H1 (cell line): ENCODE results near the gene FMO5. TPM values are rescaled to one million over a fixed set of nuclear protein-coding genes. Genes with fewer than 3 reads are reported as not detected.

Source experiments
- CTCF ChIA-PET: fragments of 300-600 bp; sonication (Branson Sonifier 250); formaldehyde crosslinking; loops from one replicate; lab custom pipeline; 2021; ENCODE audit not compliant: partially characterized antibody; lab: Charles Lee
- POLR2A ChIA-PET: fragments of 300-600 bp; sonication (Branson Sonifier 250); formaldehyde crosslinking; loops from one replicate; lab custom pipeline; 2021; ENCODE audit warnings: inconsistent platforms; ENCODE audit not compliant: partially characterized antibody; lab: Charles Lee
- DNase-seq, 2 experiments: peaks; one replicate each; pipeline versions ENCODE4 v3.0.0 to v3.0.0-alpha.2; 2010 to 2022; ENCODE audit warnings: low spot score in 2 of 2, low read depth in 1 of 2, mixed read lengths in 1 of 2
- FAIRE-seq: peaks from 2 replicates; lab custom pipeline; 2011; peaks lifted over from hg19 to GRCh38; lab: Jason Lieb, UNC
- H2AFZ ChIP-seq: 2 replicates; pipeline ENCODE4 v1.8.1; 2012; ENCODE audit warnings: low read length, inconsistent platforms
- H2AK5ac ChIP-seq: 2 replicates; pipeline ENCODE4 v1.6.1; 2013; ENCODE audit warnings: low read depth, low read length
- H2BK120ac ChIP-seq: replicated peaks from 2 replicates; pipeline ENCODE3; 2013; ENCODE audit warnings: low read depth, low read length, inconsistent platforms
- H2BK12ac ChIP-seq: 2 replicates; pipeline ENCODE4 v1.6.1; 2013; ENCODE audit warnings: low read depth, low read length
- H2BK15ac ChIP-seq: 2 replicates; pipeline ENCODE4 v1.6.1; 2013; ENCODE audit warnings: low read length
- H2BK20ac ChIP-seq: 2 replicates; pipeline ENCODE4 v1.6.1; 2013; ENCODE audit warnings: low read length
- H2BK5ac ChIP-seq: 2 replicates; pipeline ENCODE4 v1.6.1; 2013; ENCODE audit warnings: low read depth, low read length
- H3K14ac ChIP-seq: 2 replicates; pipeline ENCODE4 v1.6.1; 2013; ENCODE audit warnings: inconsistent platforms; ENCODE audit not compliant: insufficient read length
- H3K18ac ChIP-seq: 2 replicates; pipeline ENCODE4 v1.6.1; 2013; ENCODE audit warnings: low read length; ENCODE audit errors: extremely low read depth
- H3K23ac ChIP-seq: 2 replicates; pipeline ENCODE4 v1.6.1; 2013; ENCODE audit warnings: inconsistent platforms; ENCODE audit not compliant: insufficient read length
- H3K23me2 ChIP-seq: 2 replicates; pipeline ENCODE4 v1.6.1; 2013; ENCODE audit warnings: low read depth, low read length
- H3K27ac ChIP-seq: 2 replicates; pipeline ENCODE4 v1.6.1; 2011; ENCODE audit warnings: low read depth, low read length, inconsistent platforms
- H3K27me3 ChIP-seq, 4 experiments: replicated peaks in 1 of 4; 1 replicate in 1 of 4; 2 replicates in 3 of 4; pipeline versions ENCODE4 v1.6.1 to v1.8.1; 2011 to 2013; ENCODE audit warnings: low read length in 3 of 4, mild to moderate bottlenecking in 3 of 4, inconsistent platforms in 2 of 4, mixed read lengths in 2 of 4, moderate library complexity in 1 of 4; ENCODE audit not compliant: control insufficient read depth in 3 of 4, insufficient read depth in 3 of 4; ENCODE audit errors: extremely low read depth in 1 of 4
- H3K36me3 ChIP-seq, 4 experiments: 2 replicates each; pipeline versions ENCODE4 v1.6.1 to v1.8.1; 2011 to 2013; ENCODE audit warnings: mild to moderate bottlenecking in 4 of 4, low read length in 3 of 4, moderate library complexity in 2 of 4, control low read depth in 1 of 4, inconsistent platforms in 1 of 4; ENCODE audit not compliant: insufficient read depth in 4 of 4, control insufficient read depth in 2 of 4
- H3K4ac ChIP-seq: replicated peaks from 2 replicates; pipeline ENCODE3; 2013; ENCODE audit warnings: low read length, low read depth, mixed read lengths, inconsistent platforms; ENCODE audit not compliant: insufficient read length
- H3K4me1 ChIP-seq, 4 experiments: replicated peaks in 1 of 4; 1 replicate in 1 of 4; 2 replicates in 3 of 4; pipeline versions ENCODE4 v1.6.1 to v1.8.1; 2011 to 2013; ENCODE audit warnings: low read length in 3 of 4, inconsistent platforms in 2 of 4, mixed read lengths in 1 of 4; ENCODE audit not compliant: insufficient read depth in 4 of 4, control insufficient read depth in 3 of 4
- H3K4me2 ChIP-seq, 2 experiments: 2 replicates each; pipeline versions ENCODE4 v1.6.1 to v1.8.1; 2011 to 2013; ENCODE audit warnings: low read depth in 2 of 2, low read length in 2 of 2, control low read depth in 1 of 2, inconsistent platforms in 1 of 2, mild to moderate bottlenecking in 1 of 2; ENCODE audit not compliant: insufficient read depth in 1 of 2
- H3K4me3 ChIP-seq, 4 experiments: fragments of 200-600, 300-600 bp in 1 of 4; sonication (generic), shearing (Covaris generic), sonication (Bioruptor Twin) in 1 of 4; 2 replicates each; pipeline versions ENCODE4 v1.5.1 to v1.8.1; 2011 to 2016; ENCODE audit warnings: low read length in 4 of 4, low read depth in 3 of 4, control low read depth in 2 of 4, inconsistent platforms in 2 of 4, mild to moderate bottlenecking in 2 of 4, mixed read lengths in 1 of 4, moderate library complexity in 1 of 4; ENCODE audit not compliant: insufficient read depth in 2 of 4; ENCODE audit errors: extremely low read depth in 1 of 4
- H3K56ac ChIP-seq: replicated peaks from 2 replicates; pipeline ENCODE3; 2013; ENCODE audit warnings: low read depth, mild to moderate bottlenecking, mixed read lengths, low read length, inconsistent platforms; ENCODE audit not compliant: insufficient read length
- H3K79me1 ChIP-seq: 2 replicates; pipeline ENCODE4 v1.6.1; 2013; ENCODE audit warnings: low read depth, low read length, control low read depth
- H3K79me2 ChIP-seq, 2 experiments: 2 replicates each; pipeline versions ENCODE4 v1.6.1 to v1.8.1; 2012 to 2013; ENCODE audit warnings: low read length in 2 of 2, mild to moderate bottlenecking in 2 of 2, inconsistent platforms in 1 of 2; ENCODE audit not compliant: insufficient read depth in 2 of 2, control insufficient read depth in 1 of 2
- H3K9ac ChIP-seq, 4 experiments: replicated peaks in 1 of 4; 1 replicate in 1 of 4; 2 replicates in 3 of 4; pipeline versions ENCODE4 v1.6.1 to v1.8.1; 2011 to 2013; ENCODE audit warnings: low read depth in 3 of 4, low read length in 3 of 4, control low read depth in 2 of 4, mild to moderate bottlenecking in 2 of 4, moderate library complexity in 2 of 4, inconsistent platforms in 1 of 4; ENCODE audit errors: extremely low read depth in 1 of 4
- H3K9me3 ChIP-seq, 2 experiments: 2 replicates each; pipeline versions ENCODE4 v1.6.1 to v1.8.1; 2012 to 2013; ENCODE audit warnings: mild to moderate bottlenecking in 2 of 2, moderate library complexity in 2 of 2, control low read depth in 1 of 2, inconsistent platforms in 1 of 2, low read depth in 1 of 2, low read length in 1 of 2, mixed read lengths in 1 of 2; ENCODE audit not compliant: insufficient read depth in 2 of 2
- H4K20me1 ChIP-seq, 2 experiments: replicated peaks in 1 of 2; 2 replicates each; pipeline versions ENCODE3 to v1.8.1; 2011 to 2013; ENCODE audit warnings: inconsistent platforms in 2 of 2, low read length in 2 of 2, mild to moderate bottlenecking in 1 of 2; ENCODE audit not compliant: insufficient read depth in 2 of 2, control insufficient read depth in 1 of 2
- H4K5ac ChIP-seq: 2 replicates; pipeline ENCODE4 v1.6.1; 2013; ENCODE audit warnings: low read length, low read depth, mixed read lengths, inconsistent platforms; ENCODE audit not compliant: insufficient read length
- H4K8ac ChIP-seq: 2 replicates; pipeline ENCODE4 v1.8.0; 2013; ENCODE audit warnings: mild to moderate bottlenecking, moderate library complexity, low read length, inconsistent platforms; ENCODE audit not compliant: insufficient read depth; ENCODE audit errors: extremely low read depth
- H4K91ac ChIP-seq: replicated peaks from 2 replicates; pipeline ENCODE3; 2013; ENCODE audit warnings: low read length, mixed read lengths, inconsistent platforms; ENCODE audit not compliant: insufficient read length
- CHD1 ChIP-seq: IDR thresholded peaks from 2 replicates; pipeline ENCODE4 v1.6.1; 2012; ENCODE audit warnings: low read depth, low read length, improper control_type of control experiment
- CTCF ChIP-seq, 3 experiments: IDR thresholded peaks; 1 replicate in 2 of 3; 2 replicates in 1 of 3; pipeline versions ENCODE4 v1.5.1 to v1.6.1; 2011; ENCODE audit warnings: low read length in 3 of 3, mild to moderate bottlenecking in 3 of 3, inconsistent platforms in 2 of 3, low read depth in 1 of 3, moderate library complexity in 1 of 3; ENCODE audit not compliant: insufficient read depth in 1 of 3; ENCODE audit errors: control extremely low read depth in 1 of 3
- JUND ChIP-seq: IDR thresholded peaks from 2 replicates; pipeline ENCODE4 v1.6.1; 2011; ENCODE audit warnings: mild to moderate bottlenecking, improper control_type of control experiment, low read length
- KDM1A ChIP-seq: fragments of 200-600, 300-600 bp; sonication (generic); IDR thresholded peaks from 2 replicates; pipeline ENCODE4 v1.7.1; 2016; ENCODE audit warnings: mild to moderate bottlenecking, low read length, borderline replicate concordance
- RAD21 ChIP-seq, 2 experiments: IDR thresholded peaks in 1 of 2; conservative IDR thresholded peaks in 1 of 2; 2 replicates each; pipeline ENCODE4 v1.6.1; 2011; ENCODE audit warnings: low read depth in 2 of 2, low read length in 2 of 2, improper control_type of control experiment in 1 of 2, inconsistent platforms in 1 of 2, mild to moderate bottlenecking in 1 of 2, moderate library complexity in 1 of 2
- TEAD4 ChIP-seq: IDR thresholded peaks from 2 replicates; pipeline ENCODE4 v1.6.1; 2012; ENCODE audit warnings: low read depth, low read length, inconsistent platforms, mixed read lengths
- YY1 ChIP-seq: IDR thresholded peaks from 2 replicates; pipeline ENCODE4 v1.6.1; 2011; ENCODE audit warnings: low read depth, mild to moderate bottlenecking, low read length
- WGBS, 2 experiments: shearing (Covaris generic) in 1 of 2; methylation state at CpG; one replicate each; pipeline versions ENCODE4 v1.1.6 to v1.1.7; 2013 to 2015; ENCODE audit warnings: low lambda C conversion rate in 2 of 2, mixed read lengths in 2 of 2, inconsistent platforms in 1 of 2, low coverage in 1 of 2, missing lambda C conversion rate in 1 of 2; ENCODE audit not compliant: insufficient replicate concordance in 2 of 2, insufficient coverage in 1 of 2, insufficient read length in 1 of 2; ENCODE audit errors: extremely low coverage in 1 of 2, missing lambda C conversion rate in 1 of 2; 5-methylcytosine and 5-hydroxymethylcytosine counted together
- polyA plus RNA-seq, 7 experiments: library from polyadenylated mRNA; depleted of rRNA in 3 of 7; stranded (reverse) in 5 of 7; unstranded in 2 of 7; fragments of >200 nt in 5 of 7; fragments of 200-250 nt in 2 of 7; gene quantifications; 1 replicate in 5 of 7; 2 replicates in 1 of 7; 4 replicates in 1 of 7; pipeline versions ENCODE4 v1.2.1 to v1.2.3, GENCODE V29; 2011 to 2013; ENCODE audit warnings: missing spikeins in 2 of 7, mixed read lengths in 2 of 7
- total RNA-seq: library from RNA; stranded (reverse); fragmentation: NEBNext Ultra II Directional; extraction: Animal tissue kit (Norgen Biotek cat#: 25700); gene quantifications from 2 replicates; pipeline ENCODE4 v1.2.1, GENCODE V29; 2021

Gene FMO5
- total and polyA plus RNA-seq, 2 of the 8 experiments (the other 6 are each of a cell fraction or from before 2014, with no cell fraction given) = 0.27 to 0.34 TPM

- Histone ChIP-seq H4K20me1 (no peaks in the 10 kb centered on the region), H3K4ac (no peak overlapping the region), H3K4me2 (no peak overlapping the region), H2BK12ac (no peak overlapping the region), H3K18ac (no peak overlapping the region), H3K4me3 (no peak overlapping the region), H3K23me2 (no peaks in the 10 kb centered on the region; the same call in 1 of the 2 replicates), H2BK20ac (no peak overlapping the region), H2BK120ac (no peak overlapping the region), H3K9ac (no peak overlapping the region), H2AFZ (no peak overlapping the region), H2BK5ac (no peak overlapping the region), H3K27ac (no peak overlapping the region), H3K23ac (no peak overlapping the region), H3K56ac (no peak overlapping the region), H3K4me1 (no peaks in the 10 kb centered on the region), H3K27me3 (no peaks in the 10 kb centered on the region), H3K14ac (no peak overlapping the region), H3K9me3 (no peaks in the 10 kb centered on the region), H2BK15ac (no peak overlapping the region), H3K36me3 (peaks cover 0 to 62% (median 32%) of the 10 kb centered on the region in 4 experiments), H2AK5ac (no peak overlapping the region), H4K5ac (no peak overlapping the region), H3K79me1 (no peaks in the 10 kb centered on the region), H4K8ac (no peak overlapping the region), H4K91ac (no peak overlapping the region), H3K79me2 (no peaks in the 10 kb centered on the region)
- TF ChIP-seq TEAD4 (no peak), RAD21 (IDR thresholded peaks at IDR 0.05 in 1 of 2, conservative IDR thresholded peaks at IDR 0.05 in 1 of 2; ENCODE audit: low read depth in 2 of 2, low read length in 2 of 2) (peak; percentile 80), YY1 (no peak), CHD1 (no peak), KDM1A (no peak), JUND (peak; percentile 65; the same call in 1 of the 2 replicates), CTCF (IDR thresholded peaks at IDR 0.05; ENCODE audit: control extremely low read depth in 1 of 3, insufficient read depth in 1 of 3, low read depth in 1 of 3, low read length in 3 of 3) (peak in 2 of 3 experiments; percentile 52 to 53; a peak in 2 of 4 replicates)
- ChIA-PET CTCF (interaction anchor here (0.7 to 4.8 kb wide), 28 partner anchors 9 to 619 kb away, joined by 3 to 35 read pairs (median 4); no protein-coding TSS in a partner anchor), POLR2A (interaction anchor here (1.1 kb wide), 1 partner anchor 116 kb away, joined by 4 read pairs; no protein-coding TSS in a partner anchor)
- WGBS, 2 experiments = 83% methylated on average over 6 of the region's 6 CpGs; no CpG with 5 or more reads in 1 of the 2 experiments
- FAIRE-seq (peak; percentile 57), DNase-seq (no peak)
Observed at GRCh38 chr1:147273409-147274336, 48.5 kb upstream of the FMO5 start.
